ENCODE measurements around the gene ADORA1. TPM values are rescaled to one million over a fixed set of nuclear protein-coding genes. Genes with fewer than 3 reads are reported as not detected.

The ADORA1 gene
- polyA plus RNA-seq, 1 donor (not counting 4 experiments of a cell fraction or from before 2014, with no cell fraction given) = 0.09 TPM

- Histone ChIP-seq H3K4me2 (ENCODE audit: control insufficient read depth, extremely low read depth, insufficient read depth, low read depth, low read length) (no peak overlapping the region), H3K27me3 (ENCODE audit: control insufficient read depth, extremely low read depth, insufficient read depth, low read length) (peaks cover 4% of the 10 kb centered on the region), H3K4me1 (ENCODE audit: control insufficient read depth, extremely low read depth, insufficient read depth, low read length) (no peaks in the 10 kb centered on the region), H3K4me3 (ENCODE audit: control insufficient read depth in 2 of 3, extremely low read depth in 1 of 3, insufficient read depth in 2 of 3, low read depth in 1 of 3, low read length in 3 of 3) (no peak overlapping the region), H3K9me1 (ENCODE audit: control insufficient read depth, extremely low read depth, insufficient read depth, low read length) (no peaks in the 10 kb centered on the region), H3K9me3 (ENCODE audit: control insufficient read depth, low read depth, low read length) (no peaks in the 10 kb centered on the region), H3K27ac (ENCODE audit: control insufficient read depth, insufficient read depth, low read length) (no peak overlapping the region), H4K20me1 (ENCODE audit: control insufficient read depth, extremely low read depth, insufficient read depth, low read length) (no peaks in the 10 kb centered on the region), H3K36me3 (ENCODE audit: control insufficient read depth in 2 of 2, extremely low read depth in 1 of 2, insufficient read depth in 2 of 2, low read length in 2 of 2) (no peaks in the 10 kb centered on the region), H2AFZ (ENCODE audit: control insufficient read depth, low read length) (no peak overlapping the region), H3K9ac (ENCODE audit: control insufficient read depth, extremely low read depth, insufficient read depth, low read length) (no peak overlapping the region), H3K79me2 (ENCODE audit: control insufficient read depth, insufficient read depth, low read length) (no peaks in the 10 kb centered on the region)
- FAIRE-seq (no peak), DNase-seq (ENCODE audit: low read depth, low spot score) (no peak)
- dilution Hi-C loops (cut with MboI; ENCODE audit: extremely low pct_ligation_motif_present, low sequenced_read_pairs) = no loop called here
- TF ChIP-seq CTCF (optimal IDR thresholded peaks at IDR 0.05 in 1 of 3, IDR thresholded peaks at IDR 0.05 in 1 of 3, conservative IDR thresholded peaks at IDR 0.05 in 1 of 3; ENCODE audit: extremely low read depth in 1 of 3, insufficient read depth in 2 of 3, low read length in 3 of 3) (no peak), EZH2 (IDR thresholded peaks at IDR 0.05; ENCODE audit: low read length) (no peak)
These were observed 45.6 kb downstream of the ADORA1 start for GRCh38 chr1:203173011-203173555.

GRCh38 chr1:203173566-203173965, 46.0 kb downstream of the ADORA1 start:
- no peaks in the 10 kb centered on the region for H3K36me3 ChIP-seq (ENCODE audit: control insufficient read depth in 2 of 2, extremely low read depth in 1 of 2, insufficient read depth in 2 of 2, low read length in 2 of 2)
- no peaks in the 10 kb centered on the region for H3K9me1 ChIP-seq (ENCODE audit: control insufficient read depth, extremely low read depth, insufficient read depth, low read length)
- peaks cover 4% of the 10 kb centered on the region for H3K27me3 ChIP-seq (ENCODE audit: control insufficient read depth, extremely low read depth, insufficient read depth, low read length)
- H4K20me1 ChIP-seq (ENCODE audit: control insufficient read depth, extremely low read depth, insufficient read depth, low read length) = no peaks in the 10 kb centered on the region
- TF ChIP-seq EZH2 (IDR thresholded peaks at IDR 0.05; ENCODE audit: low read length) (no peak), CTCF (optimal IDR thresholded peaks at IDR 0.05 in 1 of 3, IDR thresholded peaks at IDR 0.05 in 1 of 3, conservative IDR thresholded peaks at IDR 0.05 in 1 of 3; ENCODE audit: extremely low read depth in 1 of 3, insufficient read depth in 2 of 3, low read length in 3 of 3) (no peak)
- no peaks in the 10 kb centered on the region for H3K9me3 ChIP-seq (ENCODE audit: control insufficient read depth, low read depth, low read length)
- FAIRE-seq = no peak
- dilution Hi-C loops (cut with MboI; ENCODE audit: extremely low pct_ligation_motif_present, low sequenced_read_pairs) = no loop called here
- H3K9ac ChIP-seq (ENCODE audit: control insufficient read depth, extremely low read depth, insufficient read depth, low read length) = no peak overlapping the region
- no peak overlapping the region for H3K4me3 ChIP-seq (ENCODE audit: control insufficient read depth in 2 of 3, extremely low read depth in 1 of 3, insufficient read depth in 2 of 3, low read depth in 1 of 3, low read length in 3 of 3)
- no peaks in the 10 kb centered on the region for H3K79me2 ChIP-seq (ENCODE audit: control insufficient read depth, insufficient read depth, low read length)
- no peak overlapping the region for H3K27ac ChIP-seq (ENCODE audit: control insufficient read depth, insufficient read depth, low read length)
- H3K4me2 ChIP-seq (ENCODE audit: control insufficient read depth, extremely low read depth, insufficient read depth, low read depth, low read length) = no peak overlapping the region
- no peak overlapping the region for H2AFZ ChIP-seq (ENCODE audit: control insufficient read depth, low read length)
- no peaks in the 10 kb centered on the region for H3K4me1 ChIP-seq (ENCODE audit: control insufficient read depth, extremely low read depth, insufficient read depth, low read length)
- no peak for DNase-seq (ENCODE audit: low read depth, low spot score)
